Measurements from ENCODE around the gene PRKCB.
"Not testable (repeated sequence)": the region's sequence is repeated elsewhere in the genome, so short reads cannot be mapped to it uniquely, and the experiment has no call there.

The PRKCB gene

GRCh38 chr16:24013054-24013636 is 177.4 kb downstream of the PRKCB start:
- no peak for DNase-seq

- DNase-seq = no peak
These were observed 178.3 kb downstream of the PRKCB start for GRCh38 chr16:24013864-24014645.

- DNase-seq = not testable (repeated sequence)
These were observed 179.2 kb downstream of the PRKCB start for GRCh38 chr16:24014955-24015354.

- DNase-seq = no peak
These were observed 180.1 kb downstream of the PRKCB start for GRCh38 chr16:24015923-24016322.

- DNase-seq = no peak
These were observed 182.7 kb downstream of the PRKCB start for GRCh38 chr16:24018485-24018884.

GRCh38 chr16:24022797-24023196 is 187.0 kb downstream of the PRKCB start:
- no peak for DNase-seq

- no peak for DNase-seq
These were observed 187.8 kb downstream of the PRKCB start for GRCh38 chr16:24023621-24024020.

GRCh38 chr16:24024971-24025370 is 189.2 kb downstream of the PRKCB start:
- no peak for DNase-seq

GRCh38 chr16:24027466-24027865 is 191.7 kb downstream of the PRKCB start:
- no peak for DNase-seq

- not testable (repeated sequence) for DNase-seq
These were observed 194.1 kb downstream of the PRKCB start for GRCh38 chr16:24029841-24030240.

- no peak for DNase-seq
These were observed 199.5 kb downstream of the PRKCB start for GRCh38 chr16:24035127-24035842.

- DNase-seq = no peak
These were observed 200.3 kb downstream of the PRKCB start for GRCh38 chr16:24036038-24036543.

GRCh38 chr16:24036614-24037013 is 200.8 kb downstream of the PRKCB start:
- DNase-seq = peak; percentile 33

- DNase-seq = no peak
These were observed 201.6 kb downstream of the PRKCB start for GRCh38 chr16:24037335-24037734.

- peak; percentile 29 for DNase-seq
These were observed 206.2 kb downstream of the PRKCB start for GRCh38 chr16:24041834-24042631.

GRCh38 chr16:24044467-24044866 is 208.7 kb downstream of the PRKCB start:
- DNase-seq = no peak

GRCh38 chr16:24045641-24046040 is 209.9 kb downstream of the PRKCB start:
- DNase-seq = no peak

- no peak for DNase-seq
These were observed 210.7 kb downstream of the PRKCB start for GRCh38 chr16:24046442-24046841.

GRCh38 chr16:24049113-24049512 is 213.3 kb downstream of the PRKCB start:
- no peak for DNase-seq

GRCh38 chr16:24051125-24051524 is 215.3 kb downstream of the PRKCB start:
- no peak for DNase-seq

GRCh38 chr16:24052329-24053098 is 216.7 kb downstream of the PRKCB start:
- no peak for DNase-seq
